HG02973 (cell line): ENCODE results near the gene KCNJ4.
"Not testable (repeated sequence)": the region's sequence is repeated elsewhere in the genome, so short reads cannot be mapped to it uniquely, and the experiment has no call there.

Experiments
- ATAC-seq: cut with Tn5 transposase; IDR thresholded peaks from one replicate; pipeline ENCODE4 v1.9.1; 2021; ENCODE audit warnings: moderate library complexity; ENCODE audit not compliant: unreplicated experiment

KCNJ4 gene

DNA sequence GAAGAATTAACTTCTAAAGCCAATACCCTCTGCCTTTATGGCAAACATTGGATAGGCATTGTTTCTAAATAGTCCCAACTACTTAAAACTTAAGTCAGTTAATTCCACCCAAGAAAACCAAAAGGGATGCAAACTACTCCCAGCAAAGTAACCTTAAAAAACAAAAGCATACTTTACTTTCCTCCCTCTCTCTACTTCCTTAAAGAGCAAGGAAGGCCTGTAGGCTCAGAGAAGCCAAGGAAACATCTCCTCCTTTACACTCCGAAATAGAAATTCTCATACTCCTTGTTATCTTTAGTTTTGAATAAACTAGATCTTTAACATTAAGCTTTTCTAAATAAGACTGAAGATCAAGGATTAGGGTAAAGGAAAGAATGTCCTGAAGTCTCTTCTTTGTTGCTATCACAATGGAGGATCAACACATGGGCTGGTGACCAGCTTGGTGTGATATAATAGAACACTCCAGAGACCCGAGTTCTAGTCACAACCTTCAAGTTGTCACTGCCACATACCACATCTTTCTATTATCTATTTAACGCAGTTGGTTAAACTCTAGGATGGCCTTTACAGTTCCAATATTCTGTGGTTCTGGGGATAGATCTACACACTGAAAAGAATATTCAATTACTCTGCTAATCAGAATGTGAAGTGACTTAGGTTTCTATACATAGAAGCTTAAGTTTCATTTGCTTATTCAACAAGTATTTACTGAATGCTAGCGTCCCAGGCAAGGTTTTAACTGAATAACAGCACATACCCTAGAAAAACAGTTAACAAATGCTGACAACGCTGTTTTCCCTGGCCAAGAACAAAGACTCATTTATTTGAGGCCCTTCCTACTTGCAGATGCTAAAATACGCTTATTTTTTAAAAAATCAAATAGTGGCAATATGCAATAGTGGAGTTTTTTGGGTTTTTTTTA, 66.2 kb downstream of the KCNJ4 start:
- ATAC-seq, result not testable (repeated sequence)

DNA sequence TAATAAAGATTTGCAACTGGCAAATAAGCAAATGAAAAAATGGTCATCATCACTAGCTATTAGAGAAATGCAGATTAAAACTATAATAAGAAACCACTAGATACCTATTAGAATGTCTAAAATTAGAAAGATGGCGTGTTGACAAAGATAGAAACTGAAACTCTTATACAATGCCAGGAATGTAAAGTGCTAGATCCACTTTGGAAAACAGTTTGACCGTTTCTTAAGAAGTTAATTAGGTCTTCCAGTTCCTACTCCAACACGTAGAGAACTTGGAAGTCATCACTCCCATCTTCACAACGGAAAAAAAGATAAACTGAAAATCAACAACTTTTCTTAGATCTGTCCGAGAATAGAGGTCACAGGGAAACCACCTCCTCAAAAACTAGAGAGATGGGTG, 68.1 kb downstream of the KCNJ4 start:
- not testable (repeated sequence) for ATAC-seq

GRCh38 chr22:38383417-38383816, 71.6 kb downstream of the KCNJ4 start:
- no peak for ATAC-seq

- ATAC-seq, result not testable (repeated sequence)
Observed at GRCh38 chr22:38381371-38381770, 73.6 kb downstream of the KCNJ4 start.
